ENCODE data around the gene ZNF560.

DNA sequence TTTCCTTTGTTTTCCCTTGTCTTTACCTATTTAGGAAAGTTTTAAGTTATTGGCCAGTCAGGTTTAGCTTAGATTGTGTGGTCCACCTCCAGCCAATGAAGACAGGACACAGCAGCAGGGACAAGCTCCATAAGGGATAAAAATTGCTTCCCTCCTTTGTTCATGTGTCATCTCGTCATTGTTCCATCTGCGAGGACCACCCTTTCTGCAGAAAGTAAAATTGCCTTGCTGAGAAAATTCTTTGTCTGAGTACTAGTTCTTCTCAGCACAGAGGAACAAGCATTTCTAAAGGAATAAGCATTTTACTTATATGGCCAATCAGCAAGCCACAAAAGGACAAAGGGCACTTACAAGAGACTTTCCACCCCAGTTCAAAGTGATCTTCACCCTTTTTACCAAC, 11.4 kb downstream of the ZNF560 start:
- no peak for TF ChIP-seq CTCF (IDR thresholded peaks at IDR 0.05)
- no peak for TF ChIP-seq ZFX (IDR thresholded peaks at IDR 0.05; ENCODE audit: borderline replicate concordance)
